Fibroblast of skin of left biceps (primary cell): ENCODE data around the gene OR5T3.
"Not testable (repeated sequence)": the region's sequence is repeated elsewhere in the genome, so short reads cannot be mapped to it uniquely, and the experiment has no call there.

ENCODE experiments used
- DNase-seq, 2 experiments: peaks; one replicate each; pipeline ENCODE4 v3.0.0-alpha.2; 2013; ENCODE audit warnings: low read depth in 2 of 2

The OR5T3 gene

GRCh38 chr11:56251954-56252353 is at the start of gene OR5T3:
Gene OR5T3 (plus strand): TSS chr11:56252254. CDS start chr11:56252254, 0 bp downstream.
- no peak for DNase-seq

DNA sequence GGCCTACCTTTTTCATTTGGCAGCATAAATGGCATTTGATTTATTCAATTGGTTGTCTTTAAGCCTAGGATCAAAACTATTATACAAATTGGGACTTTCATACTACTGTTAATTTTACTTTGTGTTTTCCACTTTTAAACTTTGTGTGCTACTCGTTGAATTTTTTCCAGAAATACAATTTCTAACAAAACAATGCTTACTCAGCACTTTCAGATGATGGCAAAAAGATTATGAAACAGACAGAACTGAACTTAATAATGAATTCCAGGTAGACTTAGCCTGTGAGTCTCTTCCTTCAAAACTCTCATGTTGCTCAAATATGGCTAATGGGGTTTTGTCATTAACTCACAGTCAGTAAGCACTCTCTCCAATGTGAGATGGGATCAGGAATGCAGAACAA is 44.3 kb upstream of the OR5T3 start:
- DNase-seq, result no peak

GRCh38 chr11:56214537-56214936 is 37.5 kb upstream of the OR5T3 start:
- DNase-seq, result no peak

DNA sequence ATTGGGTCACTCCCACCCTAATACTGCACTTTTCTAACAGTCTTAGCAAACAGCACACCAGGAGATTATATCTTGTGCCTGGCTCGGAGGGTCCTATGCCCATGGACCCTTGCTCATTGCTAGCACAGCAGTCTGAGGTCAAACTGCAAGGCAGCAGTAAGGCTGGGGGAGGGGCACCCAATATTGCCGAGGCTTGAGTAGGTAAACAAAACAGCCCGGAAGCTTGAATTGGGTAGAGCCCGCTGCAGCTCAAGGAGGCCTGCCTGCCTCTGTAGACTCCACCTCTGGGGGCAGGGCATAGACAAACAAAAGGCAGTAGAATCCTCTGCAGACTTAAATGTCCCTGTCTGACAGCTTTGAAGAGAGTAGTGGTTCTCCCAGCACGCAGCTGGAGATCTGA is 32.3 kb upstream of the OR5T3 start:
- DNase-seq, result not testable (repeated sequence)

GRCh38 chr11:56234155-56234554 is 17.9 kb upstream of the OR5T3 start, which contains the start of gene OR5T2:
Gene OR5T2 (minus strand): TSS chr11:56234255. CDS start chr11:56233062, 1,193 bp downstream.
- DNase-seq, result no peak

GRCh38 chr11:56271092-56271491 is 19.0 kb downstream of the OR5T3 start:
- no peak for DNase-seq

- DNase-seq, result no peak
Observed at GRCh38 chr11:56273854-56274253, 21.8 kb downstream of the OR5T3 start, which contains the start of gene OR5T1. Gene OR5T1 (plus strand): TSS chr11:56274154. CDS start chr11:56275639, 1,485 bp downstream.

DNA sequence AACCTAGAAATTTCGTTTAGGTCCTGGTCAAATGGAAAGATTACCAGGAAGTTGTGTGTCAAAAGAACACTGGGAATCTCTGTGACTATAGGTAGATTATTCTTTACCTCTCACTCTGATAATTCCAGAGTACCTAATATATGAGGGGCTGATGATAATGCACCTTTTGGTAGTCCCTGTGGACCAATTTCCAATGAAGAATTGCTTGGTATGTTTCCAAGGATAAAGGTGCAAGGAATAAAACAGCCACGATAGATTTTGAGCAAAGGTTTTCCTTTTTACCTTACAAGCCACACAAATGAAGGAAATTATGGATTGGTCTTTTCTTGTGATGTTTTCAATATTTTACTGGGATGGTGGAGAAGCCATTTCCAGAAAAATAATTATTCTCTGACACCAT is 40.1 kb downstream of the OR5T3 start, which contains the start of gene OR8H1:
OR8H1 (minus strand) TSS at position 101 of the 400 bp plus-strand sequence. CDS start 1,192 bp downstream, outside the sequence.
- DNase-seq, result no peak

DNA sequence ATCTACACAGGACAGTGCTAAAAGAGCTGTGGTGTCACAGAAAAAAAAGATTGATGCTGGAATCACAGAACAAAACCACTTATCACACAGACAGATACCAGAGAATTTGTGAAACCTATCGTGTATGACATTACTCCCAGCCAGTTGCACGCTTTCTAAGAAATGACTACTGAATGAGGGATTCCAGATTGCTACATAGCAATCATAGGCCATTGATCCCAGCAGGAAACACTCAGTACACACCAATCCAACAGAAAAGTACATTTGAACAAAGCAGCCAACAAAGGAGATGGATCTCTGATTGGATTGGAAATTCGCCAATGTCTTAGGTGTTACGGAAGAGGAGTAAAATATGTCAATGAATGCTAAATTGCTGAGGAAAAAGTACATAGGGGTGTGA is 44.8 kb downstream of the OR5T3 start:
- DNase-seq, result no peak
